OCI-LY3 (cell line): Measurements from ENCODE around the gene TAB3.

Experiments used
- H2AFZ ChIP-seq: fragments of 200-600, 300-600 bp; shearing (Covaris generic); 2 replicates; pipeline ENCODE4 v1.6.0; 2014; ENCODE audit warnings: antibody characterized with exemption, low read depth, low read length
- H3K27ac ChIP-seq: fragments of 200-600, 300-600 bp; sonication (generic); 2 replicates; pipeline ENCODE4 v1.5.1; 2014; ENCODE audit warnings: mild to moderate bottlenecking, low read length, moderate library complexity, mixed read lengths
- H3K27me3 ChIP-seq: fragments of 200-600, 300-600 bp; sonication (generic); 2 replicates; pipeline ENCODE4 v1.6.1; 2014; ENCODE audit warnings: low read depth, low read length, mixed read lengths
- H3K36me3 ChIP-seq: fragments of 200-600, 300-600 bp; sonication (generic); replicated peaks from 2 replicates; pipeline ENCODE3; 2014; ENCODE audit warnings: low read depth, low read length, mixed read lengths
- H3K4me1 ChIP-seq: fragments of 300-600, 200-600 bp; sonication (generic); 2 replicates; pipeline ENCODE4 v1.6.1; 2014; ENCODE audit warnings: low read length, mixed read lengths
- H3K4me2 ChIP-seq: fragments of 200-600, 300-600 bp; sonication (generic); 2 replicates; pipeline ENCODE4 v1.6.1; 2014; ENCODE audit warnings: low read length, mixed read lengths
- H3K4me3 ChIP-seq: fragments of 300-600, 200-600 bp; sonication (generic); 2 replicates; pipeline ENCODE4 v1.5.1; 2014; ENCODE audit warnings: antibody characterized with exemption, mild to moderate bottlenecking, low read length, moderate library complexity
- H3K79me2 ChIP-seq: fragments of 300-600, 200-600 bp; shearing (Covaris generic); 2 replicates; pipeline ENCODE4 v1.6.1; 2014; ENCODE audit warnings: mild to moderate bottlenecking, low read length, mixed read lengths
- H3K9ac ChIP-seq: fragments of 300-600, 200-600 bp; shearing (Covaris generic); 2 replicates; pipeline ENCODE4 v1.6.0; 2014; ENCODE audit warnings: mild to moderate bottlenecking, low read length, moderate library complexity
- H3K9me3 ChIP-seq: fragments of 200-600, 300-600 bp; shearing (Covaris generic); 2 replicates; pipeline ENCODE4 v1.6.1; 2014; ENCODE audit warnings: low read length, mixed read lengths; ENCODE audit not compliant: insufficient read depth
- H4K20me1 ChIP-seq: fragments of 200-600, 300-600 bp; sonication (generic); 2 replicates; pipeline ENCODE4 v1.6.1; 2016; ENCODE audit warnings: low read length, mixed read lengths; ENCODE audit not compliant: insufficient read depth
- EZH2phosphoT487 ChIP-seq: fragments of 200-600 bp; shearing (Covaris generic); IDR thresholded peaks from 2 replicates; pipeline ENCODE4 v1.6.1; 2018; ENCODE audit warnings: antibody characterized with exemption, mixed run types, low read depth
- TF ChIP-seq, protein P1 (sequence below): fragments of 200-600, 300-600 bp; sonication (generic); IDR thresholded peaks from 2 replicates; pipeline ENCODE4 v1.5.1; 2014; ENCODE audit warnings: antibody characterized with exemption, low read length, low read depth

The TAB3 gene

DNA sequence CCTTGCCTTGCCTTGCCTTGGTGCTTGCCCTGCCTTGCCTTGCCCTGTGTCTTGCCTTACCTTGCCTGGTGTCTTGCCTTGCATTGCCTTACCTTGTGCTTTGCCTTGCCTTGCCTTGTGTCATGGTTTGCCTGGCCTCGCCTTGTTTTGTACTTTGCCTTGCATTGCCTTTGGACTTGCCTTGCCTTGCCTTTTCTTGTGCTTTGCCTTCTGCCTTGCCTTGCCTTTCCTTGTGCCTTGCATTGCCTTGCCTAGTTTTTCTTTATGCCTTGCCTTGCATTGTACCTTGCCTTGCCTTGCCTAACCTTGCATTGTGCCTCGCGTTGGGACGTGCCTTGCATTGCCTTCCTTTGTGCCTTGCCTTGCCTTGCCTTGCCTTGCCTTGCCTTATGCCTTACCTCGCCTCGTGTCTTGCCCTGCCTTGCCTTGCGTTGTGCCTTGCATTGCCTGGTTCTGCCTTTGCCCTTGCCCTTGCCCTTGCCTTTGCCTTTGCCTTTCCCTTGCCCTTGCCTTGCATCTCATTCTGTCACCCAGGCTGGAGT lies 82.8 kb downstream of the TAB3 start:
- no peaks in the 10 kb centered on the region for H3K36me3 ChIP-seq
- no peak overlapping the region for H3K27ac ChIP-seq
- H3K4me1 ChIP-seq, result peaks cover under 1% of the 10 kb centered on the region
- no peak overlapping the region for H3K4me2 ChIP-seq
- H3K27me3 ChIP-seq, result no peaks in the 10 kb centered on the region
- no peak overlapping the region for H2AFZ ChIP-seq
- H3K4me3 ChIP-seq, result no peak overlapping the region
- no peaks in the 10 kb centered on the region for H3K9me3 ChIP-seq
- no peak overlapping the region for H3K9ac ChIP-seq
- no peaks in the 10 kb centered on the region for H4K20me1 ChIP-seq
- no peaks in the 10 kb centered on the region for H3K79me2 ChIP-seq
- no peak for TF ChIP-seq EZH2phosphoT487
- TF ChIP-seq, protein P1, sequence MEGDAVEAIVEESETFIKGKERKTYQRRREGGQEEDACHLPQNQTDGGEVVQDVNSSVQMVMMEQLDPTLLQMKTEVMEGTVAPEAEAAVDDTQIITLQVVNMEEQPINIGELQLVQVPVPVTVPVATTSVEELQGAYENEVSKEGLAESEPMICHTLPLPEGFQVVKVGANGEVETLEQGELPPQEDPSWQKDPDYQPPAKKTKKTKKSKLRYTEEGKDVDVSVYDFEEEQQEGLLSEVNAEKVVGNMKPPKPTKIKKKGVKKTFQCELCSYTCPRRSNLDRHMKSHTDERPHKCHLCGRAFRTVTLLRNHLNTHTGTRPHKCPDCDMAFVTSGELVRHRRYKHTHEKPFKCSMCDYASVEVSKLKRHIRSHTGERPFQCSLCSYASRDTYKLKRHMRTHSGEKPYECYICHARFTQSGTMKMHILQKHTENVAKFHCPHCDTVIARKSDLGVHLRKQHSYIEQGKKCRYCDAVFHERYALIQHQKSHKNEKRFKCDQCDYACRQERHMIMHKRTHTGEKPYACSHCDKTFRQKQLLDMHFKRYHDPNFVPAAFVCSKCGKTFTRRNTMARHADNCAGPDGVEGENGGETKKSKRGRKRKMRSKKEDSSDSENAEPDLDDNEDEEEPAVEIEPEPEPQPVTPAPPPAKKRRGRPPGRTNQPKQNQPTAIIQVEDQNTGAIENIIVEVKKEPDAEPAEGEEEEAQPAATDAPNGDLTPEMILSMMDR, result no peak

DNA sequence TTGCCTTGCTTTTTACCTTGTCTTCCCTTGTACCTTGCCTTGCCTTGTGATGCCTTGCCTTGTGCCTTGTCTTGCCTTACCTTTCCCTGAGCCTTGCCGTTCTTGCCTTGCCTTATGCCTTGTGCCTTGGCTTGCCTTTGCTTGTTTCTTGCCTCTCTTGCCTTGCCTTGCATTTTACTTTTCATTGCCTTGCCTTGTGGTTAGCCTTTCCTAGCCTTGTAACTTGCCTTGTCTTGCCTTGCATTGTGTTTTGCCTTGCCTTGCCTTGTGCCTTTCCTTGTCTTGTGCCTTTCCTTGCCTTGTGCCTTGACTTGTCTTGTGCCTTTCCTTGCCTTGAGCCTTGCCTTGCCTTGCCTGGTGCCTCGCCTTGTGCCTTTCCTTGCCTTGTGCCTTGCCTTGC lies 84.6 kb downstream of the TAB3 start:
- Histone ChIP-seq H3K27me3 (no peaks in the 10 kb centered on the region), H3K27ac (no peak overlapping the region), H3K9me3 (no peaks in the 10 kb centered on the region), H3K4me3 (no peak overlapping the region), H2AFZ (no peak overlapping the region), H4K20me1 (no peaks in the 10 kb centered on the region), H3K4me1 (no peaks in the 10 kb centered on the region), H3K9ac (no peak overlapping the region), H3K79me2 (no peaks in the 10 kb centered on the region), H3K4me2 (no peak overlapping the region), H3K36me3 (no peaks in the 10 kb centered on the region)
- TF ChIP-seq, protein P1, result no peak
- TF ChIP-seq EZH2phosphoT487, result no peak

DNA sequence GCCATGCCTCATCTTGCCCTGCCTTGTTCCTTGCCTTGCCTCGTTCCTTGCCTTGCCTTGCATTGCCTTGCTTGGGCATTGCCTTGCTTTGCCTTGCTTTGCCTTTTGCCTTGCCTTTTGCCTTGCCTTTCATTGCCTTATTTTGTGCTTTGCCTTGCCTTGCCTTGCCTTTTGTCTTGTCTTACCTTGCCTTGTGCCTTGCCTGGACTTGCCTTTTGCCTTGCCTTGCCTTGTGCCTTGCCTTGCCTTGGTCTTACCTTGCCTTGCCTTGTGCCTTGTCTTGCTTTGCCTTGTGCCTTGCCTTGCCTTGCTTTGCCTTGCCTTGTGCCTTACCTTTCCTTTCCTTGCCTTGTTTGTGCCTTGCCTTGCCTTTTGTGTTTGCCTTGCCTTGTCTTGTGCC lies 88.2 kb downstream of the TAB3 start:
- H3K9me3 ChIP-seq, result no peaks in the 10 kb centered on the region
- H3K4me2 ChIP-seq, result no peak overlapping the region
- H3K9ac ChIP-seq, result no peak overlapping the region
- no peak overlapping the region for H2AFZ ChIP-seq
- no peak for TF ChIP-seq EZH2phosphoT487
- TF ChIP-seq, protein P1, result no peak
- H3K79me2 ChIP-seq, result no peaks in the 10 kb centered on the region
- H3K4me1 ChIP-seq, result no peaks in the 10 kb centered on the region
- no peaks in the 10 kb centered on the region for H3K27me3 ChIP-seq
- H4K20me1 ChIP-seq, result no peaks in the 10 kb centered on the region
- H3K27ac ChIP-seq, result no peak overlapping the region
- H3K36me3 ChIP-seq, result no peaks in the 10 kb centered on the region
- H3K4me3 ChIP-seq, result no peak overlapping the region

DNA sequence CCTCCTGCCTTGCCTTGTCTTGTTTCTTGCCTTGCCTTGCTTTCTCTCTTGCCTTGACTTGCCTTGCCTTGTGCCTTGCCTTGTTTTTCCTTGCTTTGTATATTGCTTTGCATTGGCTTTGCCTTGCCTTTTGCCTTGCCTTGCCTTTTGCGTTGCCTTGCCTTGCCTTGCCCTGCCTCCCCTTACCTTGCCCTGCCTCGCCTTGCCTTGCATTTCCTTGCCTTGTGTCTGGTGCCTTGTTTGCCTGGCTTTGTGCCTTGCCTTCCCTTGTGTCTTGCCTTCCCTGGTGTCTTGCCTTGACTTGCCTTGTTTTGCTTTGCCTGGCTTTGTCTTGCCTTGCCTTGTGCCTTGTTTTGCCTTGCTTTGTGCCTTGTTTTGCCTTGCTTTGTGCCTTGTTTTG lies 89.7 kb downstream of the TAB3 start:
- Histone ChIP-seq H3K79me2 (no peaks in the 10 kb centered on the region), H3K9ac (no peak overlapping the region), H3K36me3 (no peaks in the 10 kb centered on the region), H3K27me3 (no peaks in the 10 kb centered on the region), H3K4me3 (no peak overlapping the region), H3K27ac (no peak overlapping the region), H2AFZ (no peak overlapping the region), H3K4me1 (no peaks in the 10 kb centered on the region), H3K9me3 (no peaks in the 10 kb centered on the region), H4K20me1 (no peaks in the 10 kb centered on the region), H3K4me2 (no peak overlapping the region)
- no peak for TF ChIP-seq EZH2phosphoT487
- TF ChIP-seq, protein P1, result no peak
